ENCODE data around the gene HES1.

Gene HES1

DNA sequence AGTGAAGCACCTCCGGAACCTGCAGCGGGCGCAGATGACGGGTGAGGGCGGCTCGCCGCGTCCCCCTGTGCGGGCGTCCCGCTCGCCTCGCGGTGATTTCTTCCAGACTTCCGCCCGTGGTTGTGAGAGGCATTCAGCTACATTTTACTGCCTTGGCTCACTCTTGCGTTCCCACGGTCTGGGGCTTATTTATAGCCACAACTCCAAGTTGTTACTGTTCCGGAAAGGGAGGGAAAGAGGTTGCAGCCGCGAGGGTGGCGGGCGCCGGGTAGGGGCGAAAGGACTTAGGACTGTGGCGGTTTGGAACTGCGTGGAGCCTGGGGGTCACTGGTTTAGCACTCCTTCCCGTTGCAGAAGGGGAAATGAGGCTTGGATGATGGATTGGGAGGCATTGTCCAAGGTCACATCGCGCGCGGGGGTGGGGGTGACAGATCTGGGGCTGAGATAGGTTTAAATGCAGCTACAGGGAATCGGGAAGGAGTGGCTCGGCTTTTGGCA, 1.1 kb downstream of the HES1 start:
- H3K4me3 ChIP-seq (replicated peaks; ENCODE audit: low read depth, low read length), result peak overlapping the region; percentile 55
- DNase-seq (ENCODE audit: extremely low read depth, low read depth), result no peak
- TF ChIP-seq, protein P1, sequence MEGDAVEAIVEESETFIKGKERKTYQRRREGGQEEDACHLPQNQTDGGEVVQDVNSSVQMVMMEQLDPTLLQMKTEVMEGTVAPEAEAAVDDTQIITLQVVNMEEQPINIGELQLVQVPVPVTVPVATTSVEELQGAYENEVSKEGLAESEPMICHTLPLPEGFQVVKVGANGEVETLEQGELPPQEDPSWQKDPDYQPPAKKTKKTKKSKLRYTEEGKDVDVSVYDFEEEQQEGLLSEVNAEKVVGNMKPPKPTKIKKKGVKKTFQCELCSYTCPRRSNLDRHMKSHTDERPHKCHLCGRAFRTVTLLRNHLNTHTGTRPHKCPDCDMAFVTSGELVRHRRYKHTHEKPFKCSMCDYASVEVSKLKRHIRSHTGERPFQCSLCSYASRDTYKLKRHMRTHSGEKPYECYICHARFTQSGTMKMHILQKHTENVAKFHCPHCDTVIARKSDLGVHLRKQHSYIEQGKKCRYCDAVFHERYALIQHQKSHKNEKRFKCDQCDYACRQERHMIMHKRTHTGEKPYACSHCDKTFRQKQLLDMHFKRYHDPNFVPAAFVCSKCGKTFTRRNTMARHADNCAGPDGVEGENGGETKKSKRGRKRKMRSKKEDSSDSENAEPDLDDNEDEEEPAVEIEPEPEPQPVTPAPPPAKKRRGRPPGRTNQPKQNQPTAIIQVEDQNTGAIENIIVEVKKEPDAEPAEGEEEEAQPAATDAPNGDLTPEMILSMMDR (IDR thresholded peaks at IDR 0.05; ENCODE audit: low read depth, low read length, missing control alignments), result no peak

DNA sequence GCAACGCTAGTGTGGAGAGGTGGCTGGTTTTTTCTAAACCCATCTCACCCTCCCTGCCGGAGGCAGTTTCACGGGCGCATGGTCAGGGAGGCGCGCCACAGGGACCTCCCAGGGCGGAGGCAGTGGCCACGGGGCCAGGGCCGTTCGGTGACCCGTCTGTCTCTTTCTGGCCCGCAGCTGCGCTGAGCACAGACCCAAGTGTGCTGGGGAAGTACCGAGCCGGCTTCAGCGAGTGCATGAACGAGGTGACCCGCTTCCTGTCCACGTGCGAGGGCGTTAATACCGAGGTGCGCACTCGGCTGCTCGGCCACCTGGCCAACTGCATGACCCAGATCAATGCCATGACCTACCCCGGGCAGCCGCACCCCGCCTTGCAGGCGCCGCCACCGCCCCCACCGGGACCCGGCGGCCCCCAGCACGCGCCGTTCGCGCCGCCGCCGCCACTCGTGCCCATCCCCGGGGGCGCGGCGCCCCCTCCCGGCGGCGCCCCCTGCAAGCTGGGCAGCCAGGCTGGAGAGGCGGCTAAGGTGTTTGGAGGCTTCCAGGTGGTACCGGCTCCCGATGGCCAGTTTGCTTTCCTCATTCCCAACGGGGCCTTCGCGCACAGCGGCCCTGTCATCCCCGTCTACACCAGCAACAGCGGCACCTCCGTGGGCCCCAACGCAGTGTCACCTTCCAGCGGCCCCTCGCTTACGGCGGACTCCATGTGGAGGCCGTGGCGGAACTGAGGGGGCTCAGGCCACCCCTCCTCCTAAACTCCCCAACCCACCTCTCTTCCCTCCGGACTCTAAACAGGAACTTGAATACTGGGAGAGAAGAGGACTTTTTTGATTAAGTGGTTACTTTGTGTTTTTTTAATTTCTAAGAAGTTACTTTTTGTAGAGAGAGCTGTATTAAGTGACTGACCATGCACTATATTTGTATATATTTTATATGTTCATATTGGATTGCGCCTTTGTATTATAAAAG, 1.8 kb downstream of the HES1 start:
- DNase-seq (ENCODE audit: extremely low read depth, low read depth), result no peak
- TF ChIP-seq, protein P1 (IDR thresholded peaks at IDR 0.05; ENCODE audit: low read depth, low read length, missing control alignments), result peak; percentile 45
- peak overlapping the region; percentile 55 for H3K4me3 ChIP-seq (replicated peaks; ENCODE audit: low read depth, low read length)

DNA sequence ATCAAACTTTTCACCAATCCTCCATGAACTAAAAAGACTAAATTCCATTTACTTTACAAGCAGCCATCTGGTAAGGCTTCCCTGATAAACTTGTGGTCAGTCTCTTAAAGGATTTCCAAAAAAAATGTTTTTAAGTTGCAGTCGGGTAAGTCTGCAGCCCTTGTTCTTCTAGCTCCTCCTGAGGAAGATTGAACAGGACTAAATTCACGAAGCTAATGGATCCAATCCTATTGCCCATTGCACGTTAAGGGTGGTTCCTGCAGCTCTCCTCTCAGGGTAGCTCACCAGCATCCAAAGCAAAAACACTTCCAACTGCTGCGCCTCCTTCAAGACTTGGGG, 2.8 kb downstream of the HES1 start:
- TF ChIP-seq, protein P1 (IDR thresholded peaks at IDR 0.05; ENCODE audit: low read depth, low read length, missing control alignments), result no peak
- H3K4me3 ChIP-seq (replicated peaks; ENCODE audit: low read depth, low read length), result no peak overlapping the region; the same call in none of the 2 replicates
- no peak for DNase-seq (ENCODE audit: extremely low read depth, low read depth)

DNA sequence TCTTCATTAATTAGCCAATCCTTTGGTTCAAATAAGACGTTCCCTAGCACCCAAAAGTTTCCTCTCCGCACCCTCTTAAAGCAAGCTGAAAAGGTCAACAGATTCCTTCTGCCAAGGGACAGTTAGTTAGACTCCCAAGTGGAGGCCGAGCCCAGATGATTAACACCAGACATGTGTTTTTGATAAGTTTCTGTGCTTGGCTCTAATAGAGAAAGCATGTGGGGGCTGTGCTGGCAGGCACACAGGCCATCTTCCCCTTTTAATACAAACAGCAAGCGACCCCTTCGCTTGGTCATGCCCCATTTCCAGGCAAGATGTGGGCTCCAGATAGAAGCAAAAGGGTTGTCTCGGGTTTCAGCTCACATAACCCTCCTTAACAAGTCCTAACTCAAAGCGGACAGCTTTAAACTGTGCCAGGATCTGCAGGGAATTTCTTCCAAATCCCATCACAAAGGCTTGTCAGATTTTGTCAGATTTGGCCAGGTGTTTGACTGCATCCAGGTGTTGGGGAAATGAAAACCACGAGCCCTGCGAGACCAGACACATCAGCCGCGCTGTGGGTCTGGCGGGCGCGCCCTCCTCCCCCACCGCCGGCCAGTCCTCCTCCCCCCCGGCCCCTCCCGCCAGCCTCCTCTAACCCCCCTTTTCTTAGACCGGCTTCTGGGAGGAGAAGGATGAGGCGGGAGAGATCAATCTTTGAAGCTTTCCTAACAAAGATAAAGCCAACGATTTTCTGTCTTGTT, 3.3 kb downstream of the HES1 start:
- DNase-seq (ENCODE audit: extremely low read depth, low read depth), result peak; percentile 85
- TF ChIP-seq, protein P1 (IDR thresholded peaks at IDR 0.05; ENCODE audit: low read depth, low read length, missing control alignments), result no peak
- H3K4me3 ChIP-seq (replicated peaks; ENCODE audit: low read depth, low read length), result no peak overlapping the region; the same call in 1 of the 2 replicates

DNA sequence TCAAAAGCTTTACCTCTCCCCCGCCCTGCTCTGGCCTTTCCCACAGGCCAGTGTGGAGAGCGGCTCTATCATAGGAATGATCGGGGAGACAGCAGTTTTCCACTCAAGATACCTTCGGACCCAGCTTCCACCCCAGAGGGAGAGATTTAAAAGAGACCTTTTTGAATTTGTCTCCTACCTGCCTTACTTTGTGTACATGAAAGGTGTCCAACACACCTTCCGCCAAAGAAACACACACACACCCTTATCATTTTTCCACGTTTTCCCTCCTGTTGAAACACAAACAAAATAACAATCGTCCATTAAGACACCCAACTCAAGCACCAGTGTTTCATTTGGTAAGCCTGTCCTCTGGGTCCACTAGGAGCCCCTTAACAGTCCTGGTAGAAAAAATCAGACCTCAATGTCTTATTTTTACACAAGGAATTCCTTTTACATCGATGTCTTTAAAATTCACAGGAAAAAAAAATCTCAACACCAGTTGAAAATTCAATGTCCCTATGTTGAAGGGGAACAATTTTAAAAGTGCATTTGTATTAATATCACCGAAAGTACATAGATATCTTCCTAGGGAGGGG, 4.0 kb downstream of the HES1 start:
- TF ChIP-seq, protein P1 (IDR thresholded peaks at IDR 0.05; ENCODE audit: low read depth, low read length, missing control alignments), result no peak
- H3K4me3 ChIP-seq (replicated peaks; ENCODE audit: low read depth, low read length), result no peak overlapping the region
- no peak for DNase-seq (ENCODE audit: extremely low read depth, low read depth)

DNA sequence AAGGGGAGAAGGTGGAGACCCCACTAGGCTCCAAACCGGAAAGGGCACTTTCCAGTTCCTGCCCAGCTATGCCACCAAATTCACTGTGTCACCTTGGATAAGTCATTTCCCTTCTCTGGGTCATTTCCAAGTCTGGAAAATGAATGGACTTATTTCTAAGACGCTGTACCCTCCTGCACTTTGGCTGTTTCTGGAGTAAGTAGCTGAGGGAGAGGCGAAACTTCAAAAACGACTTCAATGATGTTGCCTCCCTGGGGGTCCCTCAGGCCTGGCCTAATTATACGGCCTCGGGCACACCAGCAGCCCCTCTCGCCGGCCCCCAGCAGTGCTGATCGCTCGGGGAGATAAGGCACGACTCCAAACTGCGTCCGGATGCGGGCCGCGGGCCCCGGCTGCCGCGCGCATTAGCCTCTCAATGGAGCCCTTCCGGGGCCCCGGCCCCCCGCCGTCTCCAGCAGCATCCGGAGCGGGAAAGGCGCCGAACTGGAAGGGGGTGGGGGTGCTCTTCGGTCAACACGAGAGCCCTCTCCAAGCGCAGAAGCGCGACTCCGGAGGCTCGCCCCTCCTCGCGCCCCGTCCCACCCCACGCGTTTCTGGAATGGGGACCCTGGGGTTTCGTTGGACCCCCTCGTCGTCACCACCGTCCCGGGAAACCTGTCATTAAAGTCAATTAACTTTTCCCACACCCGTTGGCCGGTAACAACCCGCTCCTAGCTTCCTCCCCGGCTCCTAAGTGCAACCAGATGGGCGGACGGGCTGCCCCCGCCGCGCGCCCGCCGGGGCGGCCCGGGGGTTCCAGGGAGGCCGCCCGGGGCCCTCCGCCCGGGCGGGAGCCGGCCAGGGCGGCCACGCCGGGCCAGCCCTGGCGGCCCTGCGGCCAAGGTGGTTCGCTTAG, 4.8 kb downstream of the HES1 start:
- DNase-seq (ENCODE audit: extremely low read depth, low read depth), result no peak
- peak overlapping the region; percentile 30 for H3K4me3 ChIP-seq (replicated peaks; ENCODE audit: low read depth, low read length)
- TF ChIP-seq, protein P1 (IDR thresholded peaks at IDR 0.05; ENCODE audit: low read depth, low read length, missing control alignments), result no peak

All from HFF-Myc (cell line).